CD4-positive, alpha-beta T cell (primary cell): Measurements from ENCODE around the gene WWOX. TPM values are rescaled to one million over a fixed set of nuclear protein-coding genes. Genes with fewer than 3 reads are reported as not detected.

Source experiments
- ATAC-seq: fragments of 200-7000 bp; cut with Tn5 transposase; one replicate; pipeline ENCODE4 v1.10.0; 2022; ENCODE audit warnings: mild to moderate bottlenecking; ENCODE audit not compliant: poor library complexity
- CTCF ChIA-PET: fragments of 350-600 bp; sonication (Branson Sonifier 250); formaldehyde crosslinking; loops from one replicate; lab custom pipeline; 2021; ENCODE audit warnings: antibody characterized with exemption, inconsistent platforms; lab: Charles Lee
- POLR2A ChIA-PET: fragments of 350-600 bp; sonication (Branson Sonifier 250); formaldehyde crosslinking; loops from one replicate; lab custom pipeline; 2021; ENCODE audit warnings: antibody characterized with exemption, inconsistent platforms; lab: Charles Lee
- DNase-seq, 14 experiments: peaks; one replicate each; pipeline ENCODE4 v3.0.0-alpha.2; 2013 to 2020; ENCODE audit warnings: mixed read lengths in 2 of 14
- H3K27ac ChIP-seq, 2 donors: one replicate each; pipeline versions ENCODE4 v1.5.1 to v1.7.0; 2013; ENCODE audit warnings: low read length in 2 of 2, low read depth in 1 of 2, mild to moderate bottlenecking in 1 of 2
- H3K27me3 ChIP-seq, 2 experiments: 1 replicate in 1 of 2; 2 replicates in 1 of 2; pipeline versions ENCODE4 v1.6.1 to v1.7.0; 2013; ENCODE audit warnings: low read length in 2 of 2, control low read depth in 1 of 2, mild to moderate bottlenecking in 1 of 2, moderate library complexity in 1 of 2; ENCODE audit not compliant: insufficient read depth in 2 of 2, control insufficient read depth in 1 of 2
- H3K36me3 ChIP-seq: one replicate; pipeline ENCODE4 v1.6.1; 2013; ENCODE audit warnings: low read length, control low read depth; ENCODE audit not compliant: insufficient read depth
- H3K4me1 ChIP-seq: one replicate; pipeline ENCODE4 v1.6.1; 2013; ENCODE audit warnings: low read length, control low read depth; ENCODE audit not compliant: insufficient read depth
- H3K4me3 ChIP-seq: one replicate; pipeline ENCODE4 v1.5.1; 2013; ENCODE audit warnings: mild to moderate bottlenecking, low read length, moderate library complexity
- H3K9me3 ChIP-seq, 2 experiments: 1 replicate in 1 of 2; 2 replicates in 1 of 2; pipeline versions ENCODE4 v1.6.1 to v1.7.0; 2013; ENCODE audit warnings: low read length in 2 of 2, mild to moderate bottlenecking in 2 of 2, control low read depth in 1 of 2, moderate library complexity in 1 of 2; ENCODE audit not compliant: control insufficient read depth in 1 of 2, insufficient read depth in 1 of 2
- H3K27ac Mint-ChIP-seq: one replicate; pipeline ENCODE4 v1.8.0; 2020; ENCODE audit warnings: mixed read lengths
- H3K27me3 Mint-ChIP-seq: one replicate; pipeline ENCODE4 v1.8.0; 2021; ENCODE audit warnings: mixed read lengths
- H3K36me3 Mint-ChIP-seq: one replicate; pipeline ENCODE4 v1.8.0; 2021; ENCODE audit warnings: low read depth, mixed read lengths
- H3K4me1 Mint-ChIP-seq: one replicate; pipeline ENCODE4 v1.8.0; 2021; ENCODE audit warnings: low read depth, mixed read lengths
- H3K4me3 Mint-ChIP-seq: one replicate; pipeline ENCODE4 v1.8.0; 2020; ENCODE audit warnings: mild to moderate bottlenecking, mixed read lengths
- H3K9me3 Mint-ChIP-seq: one replicate; pipeline ENCODE4 v1.8.0; 2020; ENCODE audit warnings: mixed read lengths
- intact Hi-C, 2 experiments: fragments of 100-400 bp; cut with DNase I in 1 of 2; cut with micrococcal nuclease in 1 of 2; formaldehyde crosslinking; loops; one replicate each; pipeline versions ENCODE4 v1.15.1 to v1.9.0; 2023 to 2025; cut with DNase I, micrococcal nuclease
- total RNA-seq, 174 experiments: library from RNA in 2 of 174; stranded (reverse) in 2 of 174; gene quantifications; one replicate each; pipeline ENCODE4 v1.2.3 and lab custom pipeline; 2021 to 2026
- TF ChIP-seq, protein P1 (sequence below): fragments of 200-600 bp; IDR thresholded peaks from one replicate; pipeline ENCODE4 v1.8.0; 2022; ENCODE audit warnings: antibody characterized with exemption, mild to moderate bottlenecking

WWOX gene
- total RNA-seq, 2 experiments from 2014 or later = 19.3 to 21.7 TPM

DNA sequence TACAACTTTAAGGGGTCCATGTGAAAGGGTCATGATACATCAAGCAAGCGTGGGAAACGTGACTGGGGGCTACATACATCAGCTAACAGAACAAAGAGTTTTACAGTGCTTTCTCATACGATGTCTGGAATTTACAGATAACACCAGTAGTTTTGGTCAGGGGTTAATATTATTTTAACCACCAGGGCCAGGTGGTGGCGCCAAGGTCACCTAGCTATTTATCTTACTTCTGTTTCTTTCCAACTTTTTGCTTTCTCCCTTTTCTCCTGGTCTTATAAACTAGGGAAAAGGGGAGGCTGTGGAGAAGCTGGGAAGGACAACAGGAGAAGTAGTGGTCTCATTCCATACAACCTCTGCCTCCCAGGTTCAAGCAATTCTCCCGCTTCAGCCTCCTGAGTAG is 39.2 kb upstream of the WWOX start:
- H3K36me3 ChIP-seq = no peaks in the 10 kb centered on the region
- H3K27ac Mint-ChIP-seq = no peak overlapping the region
- H3K27me3 ChIP-seq = peaks cover 0 to 9% of the 10 kb centered on the region in 2 experiments
- H3K9me3 ChIP-seq = no peaks in the 10 kb centered on the region
- TF ChIP-seq, protein P1, sequence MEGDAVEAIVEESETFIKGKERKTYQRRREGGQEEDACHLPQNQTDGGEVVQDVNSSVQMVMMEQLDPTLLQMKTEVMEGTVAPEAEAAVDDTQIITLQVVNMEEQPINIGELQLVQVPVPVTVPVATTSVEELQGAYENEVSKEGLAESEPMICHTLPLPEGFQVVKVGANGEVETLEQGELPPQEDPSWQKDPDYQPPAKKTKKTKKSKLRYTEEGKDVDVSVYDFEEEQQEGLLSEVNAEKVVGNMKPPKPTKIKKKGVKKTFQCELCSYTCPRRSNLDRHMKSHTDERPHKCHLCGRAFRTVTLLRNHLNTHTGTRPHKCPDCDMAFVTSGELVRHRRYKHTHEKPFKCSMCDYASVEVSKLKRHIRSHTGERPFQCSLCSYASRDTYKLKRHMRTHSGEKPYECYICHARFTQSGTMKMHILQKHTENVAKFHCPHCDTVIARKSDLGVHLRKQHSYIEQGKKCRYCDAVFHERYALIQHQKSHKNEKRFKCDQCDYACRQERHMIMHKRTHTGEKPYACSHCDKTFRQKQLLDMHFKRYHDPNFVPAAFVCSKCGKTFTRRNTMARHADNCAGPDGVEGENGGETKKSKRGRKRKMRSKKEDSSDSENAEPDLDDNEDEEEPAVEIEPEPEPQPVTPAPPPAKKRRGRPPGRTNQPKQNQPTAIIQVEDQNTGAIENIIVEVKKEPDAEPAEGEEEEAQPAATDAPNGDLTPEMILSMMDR = no peak
- DNase-seq (no peak), ATAC-seq (no peak)
- peaks cover 6% of the 10 kb centered on the region for H3K27me3 Mint-ChIP-seq
- ChIA-PET CTCF (no interaction called here), POLR2A (no interaction called here)
- no peak overlapping the region for H3K27ac ChIP-seq
- no peaks in the 10 kb centered on the region for H3K4me1 ChIP-seq
- H3K4me1 Mint-ChIP-seq = no peaks in the 10 kb centered on the region
- intact Hi-C loops = no loop called here
- H3K4me3 ChIP-seq = no peak overlapping the region
- no peaks in the 10 kb centered on the region for H3K9me3 Mint-ChIP-seq
- H3K36me3 Mint-ChIP-seq = no peaks in the 10 kb centered on the region
- no peak overlapping the region for H3K4me3 Mint-ChIP-seq

DNA sequence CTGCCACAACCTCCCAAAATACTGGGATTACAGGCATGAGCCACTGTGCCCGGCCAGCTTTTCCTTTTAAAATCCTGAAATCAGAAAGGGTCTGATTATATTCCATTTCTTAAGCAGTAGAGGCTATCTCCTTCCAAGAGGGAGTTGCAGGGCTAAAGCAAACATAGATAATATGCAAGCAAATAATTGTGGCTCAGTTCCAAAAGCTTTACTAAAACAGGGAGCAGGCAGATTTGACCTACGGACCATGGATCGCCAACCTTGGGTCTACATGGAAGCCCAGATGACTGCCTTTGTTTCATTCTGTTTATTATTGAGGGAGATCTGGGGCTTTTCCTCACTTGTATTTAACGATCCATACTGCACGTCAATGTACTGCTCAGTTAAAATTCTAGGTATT is 38.6 kb upstream of the WWOX start:
- POLR2A ChIA-PET = no interaction called here

DNA sequence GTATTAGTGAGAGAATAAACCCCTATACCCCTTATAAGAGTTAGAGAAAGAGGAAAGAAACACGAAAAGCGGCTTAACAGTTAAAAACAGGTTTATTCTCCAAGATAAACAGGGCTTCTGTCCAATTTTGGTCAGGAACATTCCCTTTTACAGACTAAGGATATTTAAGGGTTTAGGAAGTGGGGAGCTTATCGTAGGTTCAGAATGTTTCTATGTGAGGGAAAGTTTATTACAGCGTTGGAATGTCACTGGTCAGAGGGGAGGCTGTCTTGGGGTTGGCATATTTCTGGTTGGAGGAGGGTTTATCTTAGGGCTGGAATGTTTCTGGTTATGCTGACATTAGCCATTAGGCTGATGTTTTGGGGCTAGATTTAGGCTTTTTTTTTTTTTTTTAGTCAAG is 34.1 kb upstream of the WWOX start:
- H3K27ac Mint-ChIP-seq = no peak overlapping the region
- DNase-seq (no peak), ATAC-seq (no peak)
- CTCF ChIA-PET = no interaction called here
- H3K27me3 Mint-ChIP-seq = peaks cover 26% of the 10 kb centered on the region
- H3K9me3 Mint-ChIP-seq = no peaks in the 10 kb centered on the region
- POLR2A ChIA-PET = no interaction called here
- no peaks in the 10 kb centered on the region for H3K4me1 Mint-ChIP-seq
- peaks cover 0 to 3% of the 10 kb centered on the region in 2 experiments for H3K27me3 ChIP-seq
- no peaks in the 10 kb centered on the region for H3K36me3 ChIP-seq
- intact Hi-C loops = no loop called here
- H3K9me3 ChIP-seq = peaks cover 0 to 3% of the 10 kb centered on the region in 2 experiments
- TF ChIP-seq, protein P1 = no peak
- H3K4me1 ChIP-seq = no peaks in the 10 kb centered on the region
- no peak overlapping the region for H3K4me3 Mint-ChIP-seq
- no peak overlapping the region for H3K4me3 ChIP-seq
- H3K27ac ChIP-seq = no peak overlapping the region
- H3K36me3 Mint-ChIP-seq = no peaks in the 10 kb centered on the region

More for the DNA sequence above, 38.6 kb upstream of the WWOX start:
- H3K4me3 ChIP-seq = no peak overlapping the region
- TF ChIP-seq, protein P1 = no peak
- H3K27me3 ChIP-seq = peaks cover 0 to 9% of the 10 kb centered on the region in 2 experiments
- no peaks in the 10 kb centered on the region for H3K36me3 ChIP-seq
- no peak overlapping the region for H3K4me3 Mint-ChIP-seq
- no peaks in the 10 kb centered on the region for H3K4me1 Mint-ChIP-seq
- H3K27me3 Mint-ChIP-seq = peaks cover 6% of the 10 kb centered on the region
- no peaks in the 10 kb centered on the region for H3K9me3 Mint-ChIP-seq
- no peaks in the 10 kb centered on the region for H3K9me3 ChIP-seq
- H3K4me1 ChIP-seq = no peaks in the 10 kb centered on the region
- ATAC-seq (no peak), DNase-seq (no peak)
- no peak overlapping the region for H3K27ac ChIP-seq
- intact Hi-C loops = no loop called here
- H3K36me3 Mint-ChIP-seq = no peaks in the 10 kb centered on the region
- H3K27ac Mint-ChIP-seq = no peak overlapping the region
- CTCF ChIA-PET = no interaction called here
